HS-5 (cell line): ENCODE results near the gene STPG4.

ENCODE experiments used
- DNase-seq: peaks from one replicate; pipeline ENCODE4 v3.0.0-alpha.2; 2012; ENCODE audit warnings: low read depth

The STPG4 gene

DNA sequence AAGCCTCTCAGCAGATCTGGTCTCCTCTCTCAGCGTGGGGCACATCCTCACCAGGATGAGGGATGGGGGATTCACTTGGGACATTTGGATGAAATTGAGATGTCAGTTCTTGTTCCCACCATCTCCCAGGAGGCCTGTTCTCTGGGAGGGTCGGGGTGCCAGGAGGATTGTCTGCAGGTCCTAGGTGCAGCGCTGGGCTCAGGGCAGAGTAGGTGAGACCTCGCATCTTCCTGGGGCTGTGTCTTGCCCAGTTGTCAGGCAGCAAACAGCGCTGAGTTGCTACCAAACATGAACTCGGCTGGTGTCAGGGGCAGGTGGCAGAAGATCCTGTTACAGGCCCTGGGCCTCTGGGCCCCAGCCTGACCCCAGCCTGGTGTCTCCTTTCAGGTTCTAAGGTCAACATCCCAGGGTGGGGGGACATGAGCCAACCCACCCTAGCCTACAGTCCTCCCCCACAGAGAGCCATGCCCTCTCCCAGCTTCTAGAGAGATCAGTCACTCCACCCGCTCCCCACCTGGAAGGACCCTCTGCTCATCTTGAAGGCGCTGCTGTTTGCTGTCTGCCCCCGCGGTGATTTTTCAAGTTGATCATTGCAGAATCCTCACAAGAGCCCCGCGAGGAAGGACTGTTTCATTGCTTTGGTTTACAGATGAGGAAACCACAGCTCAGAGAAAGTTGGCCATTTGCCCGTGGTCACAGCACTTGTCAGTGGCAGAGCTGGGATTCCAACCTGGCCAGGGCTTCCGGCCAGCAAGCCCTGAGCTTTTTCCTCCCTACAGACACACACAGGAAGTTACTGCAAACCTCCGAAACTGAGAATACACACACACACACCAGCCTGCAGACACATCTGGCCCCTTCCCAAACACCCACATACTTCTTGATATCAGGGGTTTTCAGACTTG is 83.9 kb downstream of the STPG4 start:
- DNase-seq = no peak

DNA sequence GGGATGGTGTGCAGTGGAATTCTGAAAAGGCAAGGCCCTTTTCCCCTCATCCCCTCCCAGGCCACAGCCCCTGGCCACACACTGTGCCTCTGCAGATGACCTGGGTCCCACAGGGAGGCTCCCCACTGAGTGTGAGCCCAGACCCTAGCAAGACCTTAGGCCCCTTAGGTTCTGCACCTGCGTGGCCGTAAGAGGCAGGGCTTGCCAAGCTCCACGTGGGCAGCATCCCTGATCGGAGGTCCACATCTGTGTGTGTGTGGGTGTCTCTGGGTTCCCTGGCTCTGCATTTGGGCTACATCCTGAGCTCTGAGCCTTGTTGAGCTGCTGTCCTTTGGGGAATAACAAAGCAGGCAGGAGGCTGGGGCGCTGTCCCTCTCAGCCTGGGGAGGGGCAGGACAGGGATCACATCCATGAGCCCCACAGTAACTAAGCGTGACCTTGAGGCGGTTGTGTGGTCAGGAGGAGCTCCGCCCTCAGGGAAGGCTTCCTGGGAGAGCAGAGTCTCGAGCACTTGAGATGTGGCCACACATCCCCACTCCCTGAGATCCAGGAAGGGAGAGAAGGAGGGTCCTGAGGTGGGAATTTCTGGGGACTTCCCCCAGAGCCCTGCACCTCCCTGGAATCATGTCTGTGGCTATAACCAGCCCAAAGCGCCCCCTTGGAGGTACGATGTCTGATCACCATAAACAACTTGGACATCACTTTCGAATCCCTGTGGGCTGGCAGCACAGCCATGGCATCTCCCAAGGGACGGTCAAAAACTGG is 84.8 kb downstream of the STPG4 start:
- no peak for DNase-seq

DNA sequence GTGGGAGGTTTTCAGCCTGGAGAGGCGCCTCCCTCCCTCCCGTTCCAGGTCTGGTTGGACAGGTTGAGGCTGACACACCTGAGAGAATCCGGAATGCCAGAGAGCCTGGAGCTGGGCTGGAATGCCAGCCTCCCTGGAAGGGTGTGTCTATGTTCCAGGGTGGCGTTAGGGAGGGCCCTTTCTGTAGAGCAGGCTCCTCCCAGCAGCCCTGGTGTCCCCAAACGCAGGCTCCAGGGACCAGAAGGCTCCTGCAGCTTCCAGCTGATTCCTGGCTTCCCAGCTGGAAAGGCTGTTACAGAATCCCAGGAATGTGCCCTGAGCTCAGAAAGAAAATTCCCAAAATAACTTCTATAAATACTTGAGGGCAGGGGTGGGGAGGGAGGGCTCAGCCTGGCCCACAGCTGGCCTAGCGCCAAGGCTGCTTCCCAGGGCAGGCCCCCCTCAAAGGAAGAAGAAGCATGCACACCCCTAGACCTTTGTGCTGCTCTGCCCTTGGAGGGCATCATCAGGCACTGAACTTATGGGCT is 85.4 kb downstream of the STPG4 start:
- DNase-seq = peak; percentile 49

DNA sequence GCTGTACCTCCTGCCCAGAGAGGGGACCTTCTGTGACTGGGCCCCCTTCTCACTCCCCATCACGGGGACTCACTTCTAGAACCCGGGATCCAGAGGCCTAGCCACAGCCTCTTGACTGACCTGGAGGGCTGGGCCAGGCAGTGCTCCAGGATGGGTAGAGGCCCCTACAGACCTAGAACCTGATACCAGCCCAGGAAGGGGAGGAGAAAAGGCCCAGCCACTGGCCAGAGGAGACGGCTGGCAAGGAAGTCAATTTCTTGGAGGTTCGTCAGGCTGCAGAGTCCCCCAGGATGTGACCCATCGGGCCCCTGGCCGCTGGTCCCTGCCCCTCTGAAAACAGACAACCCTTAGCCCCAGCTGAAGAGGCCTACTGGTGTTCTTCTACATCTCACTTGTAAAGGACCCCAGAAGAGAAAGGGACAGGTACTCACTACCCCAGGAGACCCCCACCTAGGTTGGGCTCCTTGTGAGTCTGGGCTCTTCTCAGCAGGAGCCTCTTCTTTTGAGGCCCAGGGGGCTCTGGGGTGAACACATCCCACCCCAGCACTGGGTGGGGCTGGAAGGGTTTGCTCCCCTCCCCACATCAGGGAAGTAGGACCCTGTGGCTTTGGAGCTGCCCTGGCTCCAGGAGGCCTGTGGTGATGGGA is 86.0 kb downstream of the STPG4 start:
- DNase-seq = no peak

DNA sequence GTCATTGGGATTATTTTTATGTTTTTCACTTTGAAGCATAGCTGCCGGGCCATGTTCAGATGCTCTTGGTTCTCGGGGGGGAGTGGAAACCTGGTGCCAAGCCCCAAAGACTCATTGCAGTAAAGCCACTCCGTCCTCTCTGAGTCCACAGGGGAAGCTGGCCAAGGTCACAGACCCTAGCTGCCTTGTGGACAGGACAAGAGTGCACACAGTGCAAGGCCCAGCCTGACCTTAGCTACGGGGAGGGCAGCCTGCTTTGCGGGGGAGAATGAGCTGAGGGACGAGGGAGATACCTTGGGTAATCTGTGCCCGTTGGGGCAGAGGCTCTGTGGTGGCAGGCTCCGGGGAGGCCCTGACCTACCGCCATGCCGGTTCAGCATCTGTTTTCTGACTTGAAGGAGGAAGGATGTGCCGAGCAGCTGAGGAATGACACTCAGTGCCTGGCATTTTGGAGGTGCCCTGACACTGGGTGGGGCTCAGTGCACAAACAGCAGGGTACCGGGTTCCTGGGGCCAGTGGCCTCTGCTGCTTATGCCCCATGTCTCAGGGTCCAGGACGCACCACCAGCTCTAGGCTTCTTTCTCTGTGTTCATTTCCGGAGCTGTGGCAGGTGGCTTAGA is 87.2 kb downstream of the STPG4 start:
- DNase-seq = no peak

DNA sequence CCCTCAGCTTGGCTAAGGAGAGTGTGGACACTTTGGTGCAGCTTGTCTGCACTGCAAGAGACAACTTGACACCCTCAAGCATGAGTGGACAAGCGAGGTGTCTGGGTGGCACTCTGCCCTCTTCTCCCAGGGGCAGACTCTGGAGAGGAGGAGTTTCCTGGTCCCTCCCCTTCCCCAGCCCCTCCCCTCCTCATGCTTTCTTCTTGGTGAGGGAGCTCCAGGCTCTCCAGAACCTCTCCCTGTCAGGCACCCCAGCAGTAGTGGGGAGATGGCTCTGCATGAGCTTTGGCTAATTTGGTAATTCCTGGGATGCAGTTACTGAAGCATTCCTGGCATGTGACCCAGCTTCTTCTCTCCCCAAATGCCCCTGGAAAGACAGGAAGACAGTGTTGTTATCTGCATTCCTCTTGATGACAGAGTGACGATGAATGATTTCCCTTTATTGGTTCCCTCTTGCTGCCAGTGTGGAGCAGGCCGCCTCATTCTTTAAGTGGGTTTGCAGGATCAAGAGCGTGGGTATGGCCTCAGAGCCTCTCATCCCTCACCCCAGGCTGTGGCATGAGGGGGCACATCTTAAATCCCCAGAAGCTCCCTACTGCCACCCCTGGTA is 89.2 kb downstream of the STPG4 start:
- peak; percentile 94 for DNase-seq

DNA sequence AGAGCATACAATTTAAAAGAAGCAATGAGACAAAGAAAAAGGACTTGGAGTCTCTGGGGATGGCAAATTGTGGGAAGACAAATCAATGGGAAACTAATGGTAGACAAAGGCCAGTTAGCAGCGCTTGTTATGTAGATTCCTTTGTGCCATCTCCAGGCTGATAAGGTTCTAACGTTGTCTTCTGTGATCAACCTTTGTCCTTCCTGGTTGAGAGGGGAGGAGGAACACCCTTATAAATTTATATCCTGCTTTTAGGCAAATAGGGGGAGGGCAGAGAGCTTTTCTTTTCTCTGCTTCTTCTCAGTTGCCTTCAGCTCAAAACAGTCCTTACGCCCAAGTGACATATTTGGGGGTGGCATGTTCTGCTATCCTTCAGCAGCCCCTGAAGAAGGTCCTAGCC is 89.8 kb downstream of the STPG4 start:
- DNase-seq = no peak

DNA sequence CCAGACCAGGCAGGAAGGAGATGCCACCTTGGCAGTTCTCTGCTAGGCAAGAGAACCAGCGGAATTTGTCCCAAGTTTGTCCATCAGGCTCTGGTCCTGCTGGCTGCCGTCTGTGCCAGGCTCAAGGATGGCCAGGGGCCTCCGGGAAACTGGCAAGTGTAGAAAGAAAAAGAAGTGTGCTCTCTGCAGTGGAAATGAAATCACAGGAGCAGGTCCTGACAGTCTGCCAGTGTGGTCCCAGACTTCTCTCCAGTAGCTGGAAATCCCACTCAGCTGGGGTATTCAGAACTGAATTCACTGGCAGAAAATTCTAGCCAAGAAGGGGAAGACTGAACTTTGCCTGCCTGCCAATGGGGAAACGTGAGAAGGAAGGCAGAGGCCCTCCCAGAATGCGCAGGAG is 91.0 kb downstream of the STPG4 start:
- no peak for DNase-seq

DNA sequence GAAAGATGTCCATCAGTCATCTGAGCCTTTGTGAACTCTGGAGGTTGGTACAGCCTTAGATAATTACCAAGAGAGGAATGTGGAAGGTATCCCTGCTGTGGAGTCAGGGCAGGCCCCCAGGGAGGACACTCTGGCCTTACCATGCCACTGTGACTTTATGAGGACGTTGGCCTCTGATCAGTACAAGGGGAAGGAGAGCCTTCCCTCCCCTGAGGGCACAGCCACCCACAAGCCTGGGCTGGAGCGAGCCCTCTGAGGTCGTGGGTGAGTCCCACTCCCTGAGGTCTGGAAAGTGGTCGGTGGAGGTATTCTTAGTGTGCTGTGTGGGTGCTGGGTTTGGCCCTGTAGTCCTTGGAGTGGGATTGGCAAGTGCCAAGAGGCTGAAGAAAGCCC is 91.6 kb downstream of the STPG4 start:
- no peak for DNase-seq

DNA sequence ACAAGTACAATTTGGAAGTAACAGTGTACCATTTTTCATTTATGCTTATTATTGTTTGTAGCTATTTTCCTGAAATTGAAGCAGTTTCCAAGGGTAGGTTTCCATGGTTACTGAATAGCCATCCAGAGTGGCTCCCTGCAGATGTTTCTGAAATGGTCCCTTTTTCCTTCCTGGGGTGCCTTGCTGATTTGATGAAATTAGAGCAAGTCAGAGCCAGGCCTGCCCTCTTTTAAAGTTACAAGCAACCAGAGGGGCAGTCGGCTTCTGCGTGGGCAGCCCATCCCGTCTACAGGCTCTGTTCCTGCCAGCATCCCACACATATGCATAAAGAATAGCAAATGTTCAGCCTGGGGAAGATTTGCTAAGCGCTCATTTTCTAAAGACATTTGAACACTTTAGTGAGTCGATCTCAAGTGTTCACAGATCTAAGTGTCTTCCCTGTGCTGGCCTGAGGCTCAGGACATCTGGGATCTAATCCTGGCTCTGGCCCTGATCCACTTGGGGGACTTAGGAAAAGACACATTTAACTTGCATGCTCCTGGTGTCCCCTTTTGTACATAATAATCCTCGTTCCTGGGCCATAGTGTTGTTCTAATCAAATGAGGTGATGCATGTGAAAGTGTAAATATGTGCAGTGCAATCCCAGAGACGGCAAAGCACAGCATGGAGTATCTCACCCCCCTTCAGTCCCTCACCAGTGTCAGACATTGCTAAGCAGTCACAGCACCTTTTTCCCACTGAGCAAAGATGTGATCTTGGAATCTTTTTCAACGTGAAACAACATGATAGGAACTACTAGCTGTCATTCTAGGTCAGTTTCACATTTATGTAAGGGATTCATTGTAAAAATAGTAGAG is 92.2 kb downstream of the STPG4 start:
- no peak for DNase-seq

DNA sequence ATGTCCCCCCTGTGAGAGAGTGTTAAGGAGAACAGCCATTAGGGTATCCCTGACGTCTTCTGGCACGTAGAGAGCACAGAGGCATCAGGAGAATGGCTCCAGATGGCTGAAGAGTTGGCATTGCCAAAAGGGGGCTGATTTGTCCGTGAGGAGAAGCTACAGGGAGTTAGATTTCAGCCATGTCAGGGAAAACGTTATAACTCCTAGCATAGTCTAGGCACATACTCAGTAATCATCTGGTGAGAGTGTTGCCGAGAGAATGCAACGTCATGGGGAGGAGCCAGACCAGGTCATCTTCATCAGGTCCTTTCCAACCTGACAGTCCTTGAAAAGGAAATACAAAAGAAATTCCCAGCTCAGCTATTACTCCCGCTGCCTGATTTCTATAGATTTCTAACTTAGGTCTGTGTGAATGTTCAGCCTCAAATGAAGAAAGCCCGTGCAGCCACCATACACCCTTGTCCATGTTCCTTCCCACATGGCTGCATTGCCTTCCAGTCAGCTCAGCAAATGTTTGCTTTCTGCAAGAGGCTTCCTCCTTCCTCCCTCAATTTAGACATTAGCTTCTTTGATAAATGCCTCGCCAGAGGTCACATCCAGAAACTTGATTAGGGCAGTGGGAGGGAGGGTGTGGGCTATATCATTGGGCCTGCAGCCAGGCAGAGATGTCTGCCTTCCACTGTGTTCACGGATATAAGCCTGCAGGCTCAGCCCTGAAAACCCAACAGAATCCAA is 93.0 kb downstream of the STPG4 start:
- DNase-seq = no peak

DNA sequence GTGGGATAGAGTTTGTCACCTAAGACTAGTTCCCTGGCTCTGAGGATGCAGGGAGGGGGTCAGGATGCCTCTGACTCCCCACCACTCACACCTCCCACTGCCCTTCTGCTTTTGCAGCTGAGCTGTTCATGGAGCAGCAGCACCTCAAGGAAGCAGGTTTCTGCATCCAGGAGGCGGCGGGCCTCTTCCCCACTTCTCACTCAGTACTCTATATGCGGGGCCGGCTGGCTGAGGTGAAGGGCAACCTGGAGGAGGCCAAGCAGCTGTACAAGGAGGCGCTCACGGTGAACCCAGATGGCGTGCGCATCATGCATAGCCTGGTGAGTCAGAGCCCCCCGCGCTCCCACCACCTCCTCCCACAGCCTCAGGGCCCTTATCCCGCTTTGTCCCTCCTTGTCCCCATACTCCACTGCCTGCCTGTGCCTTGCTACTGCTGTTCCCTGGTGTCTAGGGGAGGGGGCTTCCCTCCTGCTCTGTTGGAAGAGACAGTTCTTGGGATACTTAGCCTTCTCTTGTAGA is 94.4 kb downstream of the STPG4 start:
- no peak for DNase-seq

DNA sequence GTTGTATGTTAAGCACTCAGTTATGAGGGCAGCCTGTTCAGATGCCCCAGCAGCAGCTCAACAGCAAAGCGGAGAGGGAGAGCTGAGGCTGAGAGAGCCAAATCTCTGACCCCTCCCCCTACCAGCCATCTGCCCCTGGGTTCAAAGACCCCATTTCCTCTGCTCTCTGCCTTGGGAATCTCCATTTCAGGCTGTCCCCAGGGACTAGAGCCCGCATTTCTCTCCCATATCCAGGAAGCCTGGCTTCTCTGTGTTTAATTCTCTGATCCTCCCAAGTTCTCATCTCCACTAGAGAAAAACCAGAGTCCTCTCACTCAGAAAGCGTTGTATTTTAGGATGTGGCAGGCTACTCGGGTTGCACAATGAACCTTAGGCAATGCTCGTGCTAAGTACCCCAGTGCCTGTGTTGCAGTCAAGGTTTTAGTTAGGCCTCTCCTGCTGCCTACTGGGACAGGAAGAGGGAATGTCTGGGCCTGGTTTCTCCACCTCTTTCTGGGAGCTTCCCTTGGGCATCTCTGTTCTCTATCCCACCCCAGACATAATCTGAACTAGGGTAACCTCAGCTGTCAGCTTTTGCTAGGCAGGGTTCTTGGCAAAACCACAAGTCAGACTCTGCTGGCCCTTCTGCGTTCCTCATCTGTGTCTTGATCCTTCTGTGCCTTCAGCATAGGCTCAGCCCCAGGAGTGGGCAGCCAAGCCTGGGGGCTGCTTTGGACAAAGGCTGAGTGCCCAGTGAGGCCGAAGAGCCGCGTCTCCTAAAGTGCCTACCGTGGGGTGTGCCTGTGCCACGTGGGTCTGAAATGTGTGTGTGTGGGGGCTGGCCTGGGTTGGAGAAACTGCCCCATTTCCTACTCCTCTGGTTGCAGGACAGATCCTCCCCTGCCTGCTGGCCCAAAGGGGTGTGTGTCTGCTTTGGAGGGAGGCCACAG is 96.8 kb downstream of the STPG4 start:
- DNase-seq = no peak

DNA sequence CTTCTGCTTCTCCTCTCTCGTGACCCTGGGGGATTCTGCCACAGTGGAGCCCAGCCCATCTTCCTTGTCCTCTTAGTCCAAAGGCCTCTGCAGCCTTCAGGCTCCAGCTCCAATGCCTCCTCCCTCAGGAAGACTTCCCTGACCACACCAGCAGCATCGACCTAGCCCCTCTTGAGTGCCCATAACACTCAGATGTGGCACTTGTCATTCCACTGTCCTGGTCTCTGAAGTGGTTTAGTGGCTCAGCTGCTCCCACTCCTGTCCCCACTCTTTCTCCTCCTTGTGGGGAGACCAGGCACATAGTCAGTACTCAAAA is 97.5 kb downstream of the STPG4 start:
- DNase-seq = no peak

DNA sequence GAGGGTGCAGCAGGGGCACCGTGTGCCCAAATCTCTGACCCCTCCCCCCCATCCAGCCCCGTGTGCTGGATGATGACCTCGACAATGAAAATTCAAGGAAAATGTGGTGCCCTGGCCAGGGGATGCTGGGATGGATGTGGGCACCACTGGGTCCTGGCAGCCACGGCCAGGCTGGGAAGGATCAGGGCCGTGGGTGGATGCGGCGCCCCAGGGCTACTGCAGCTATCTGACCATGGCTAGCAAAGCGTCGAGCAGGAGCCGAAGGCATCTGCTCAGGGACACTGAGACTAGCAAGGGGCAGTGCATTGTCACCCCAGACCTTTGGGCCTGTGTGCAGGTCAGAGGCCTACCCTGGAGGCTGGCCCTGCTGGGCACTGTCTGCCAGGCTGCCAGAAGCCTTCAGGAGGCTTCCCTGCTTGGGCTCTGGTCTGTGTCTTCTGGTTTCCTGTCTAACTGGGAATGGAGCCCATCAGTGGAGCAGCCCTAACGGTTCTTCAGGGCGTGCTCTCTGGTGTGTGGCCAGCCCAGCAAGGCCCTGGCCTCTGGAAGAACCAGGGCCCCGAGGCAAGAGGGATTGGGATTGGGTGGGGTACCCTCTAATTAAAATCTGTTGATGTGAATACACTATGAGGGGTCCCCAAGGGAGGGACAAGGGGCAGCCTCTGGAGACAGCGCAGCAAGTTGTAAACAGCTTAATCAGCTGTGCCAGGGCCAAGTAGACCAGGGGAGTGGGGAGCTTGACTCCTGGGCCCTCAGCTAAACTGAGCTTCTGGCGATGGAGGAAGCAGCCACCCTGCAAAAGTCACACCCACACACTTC is 98.0 kb downstream of the STPG4 start:
- DNase-seq = no peak

DNA sequence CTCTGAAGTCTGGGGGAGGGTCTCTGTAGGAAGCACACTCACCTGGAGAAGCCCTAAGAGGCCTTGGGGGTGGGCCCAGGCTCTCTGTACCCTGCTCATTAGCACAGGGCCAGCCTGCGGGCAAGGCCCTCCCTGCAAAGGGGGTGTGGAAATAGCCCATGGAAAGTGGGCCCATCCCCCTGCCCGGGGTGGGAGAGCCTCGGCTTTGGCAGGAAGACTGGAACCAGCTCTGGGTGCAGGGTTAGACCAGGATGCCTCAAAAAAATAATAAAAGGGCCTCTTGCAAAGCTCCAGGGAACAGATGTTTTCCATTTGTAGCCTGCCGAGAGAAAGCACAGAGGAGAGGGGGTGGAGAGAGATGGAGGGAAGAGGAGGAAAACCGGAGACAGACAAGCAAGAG is 98.7 kb downstream of the STPG4 start:
- no peak for DNase-seq

DNA sequence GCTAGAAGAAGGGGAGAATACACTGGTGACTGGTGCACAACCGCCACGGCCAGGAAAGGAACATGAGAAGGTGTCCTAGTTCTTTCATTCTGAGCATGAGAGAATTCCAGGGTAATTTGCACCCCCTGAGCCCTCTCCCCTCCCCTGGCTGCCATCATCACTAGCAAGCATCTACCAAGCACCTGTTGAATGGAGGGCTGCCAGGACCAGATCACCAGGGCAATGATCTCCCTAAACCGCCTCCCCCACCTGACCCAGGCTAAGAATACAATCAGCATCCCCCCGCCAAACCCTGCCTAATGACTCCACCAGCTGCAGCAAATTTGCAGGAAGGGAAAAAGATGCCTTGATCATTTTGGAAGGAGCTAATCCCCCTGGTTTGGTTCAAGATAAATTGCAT is 100.2 kb downstream of the STPG4 start:
- DNase-seq = no peak

DNA sequence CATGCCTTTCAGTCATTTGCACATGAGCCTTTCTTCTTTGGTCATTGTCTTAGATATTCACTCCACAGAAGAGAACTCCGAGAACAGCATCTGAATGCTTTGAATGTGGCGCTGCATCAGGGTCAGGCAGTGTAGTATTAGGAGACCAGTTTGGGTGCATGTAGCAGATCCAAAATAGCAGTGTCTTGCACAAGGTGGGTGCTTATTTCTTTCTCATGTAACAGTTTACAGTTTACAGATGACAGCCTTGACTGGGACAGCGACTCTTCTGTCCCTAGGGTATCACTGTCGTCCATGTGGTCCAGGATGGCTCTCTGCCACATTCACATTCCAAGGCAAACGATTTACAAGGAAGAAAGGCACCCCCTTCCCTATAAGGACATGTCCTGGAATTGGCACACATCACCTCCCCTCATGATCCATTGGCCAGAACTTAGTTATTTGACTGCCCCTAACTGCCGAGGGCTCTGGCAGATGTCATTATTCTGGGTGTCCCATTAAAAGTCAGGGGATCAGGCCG is 101.0 kb downstream of the STPG4 start:
- DNase-seq = no peak
